ENCODE measurements around the gene FUT9.
A peak's percentile ranks its signal among the peaks of the same experiment; 100 is the strongest.

The FUT9 gene

DNA sequence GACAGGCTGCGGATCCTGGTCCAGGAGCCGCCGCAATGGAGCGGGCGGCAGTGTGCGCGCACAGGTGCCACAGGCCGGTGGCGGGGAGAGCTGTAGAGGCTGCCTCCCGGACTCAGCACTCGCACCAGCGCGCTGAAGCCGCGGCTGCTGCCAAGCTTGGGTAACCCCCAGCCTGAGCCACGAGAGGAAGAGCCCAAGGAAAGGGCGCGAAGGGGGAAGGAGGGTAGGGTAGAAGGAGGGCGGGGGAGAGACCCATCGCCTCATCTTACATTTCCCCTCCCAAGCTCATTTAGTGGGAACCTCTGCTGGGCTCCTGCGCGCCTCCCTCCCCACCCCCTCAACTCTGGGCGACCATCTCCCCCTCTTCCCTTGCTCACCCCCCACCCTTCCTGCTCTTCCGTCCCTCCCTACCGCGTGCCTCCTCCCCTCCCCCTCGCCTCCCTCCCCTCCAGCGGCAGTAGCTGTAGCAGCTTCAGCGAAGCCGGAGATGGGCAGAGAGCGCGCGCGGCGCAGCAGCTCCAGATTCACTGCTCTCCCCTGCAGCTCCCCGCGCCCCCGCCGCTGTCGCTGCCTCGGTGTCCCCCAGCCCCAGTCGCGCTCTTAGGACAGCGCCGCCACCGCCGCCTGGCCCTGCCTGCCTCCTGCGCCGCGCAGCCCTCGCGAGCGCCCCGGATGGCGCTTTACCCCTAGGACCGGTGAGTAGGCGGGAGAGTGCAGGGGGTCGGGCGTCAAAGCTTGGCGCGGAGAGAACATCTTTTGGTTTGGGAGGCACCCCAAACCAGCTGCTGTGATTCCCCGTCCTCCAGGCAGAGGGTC, at the start of gene FUT9:
FUT9 (plus strand) TSS at position 457 of the 816 bp plus-strand sequence. CDS start 187,182 bp downstream, outside the sequence.
- peak; percentile 48 for DNase-seq (ENCODE audit: low read depth, low spot score)
- H3K9ac ChIP-seq (ENCODE audit: insufficient read length, low read depth), result peak within 1 kb of the TSS; percentile 74
- TF ChIP-seq SUZ12 (IDR thresholded peaks at IDR 0.05; ENCODE audit: extremely low read depth, insufficient read depth, insufficient read length), result no peak
- TF ChIP-seq YY1 (IDR thresholded peaks at IDR 0.05; ENCODE audit: insufficient read depth, insufficient read length), result no peak
- TF ChIP-seq ZNF274 (IDR thresholded peaks at IDR 0.05; ENCODE audit: low read depth, low read length), result no peak

DNA sequence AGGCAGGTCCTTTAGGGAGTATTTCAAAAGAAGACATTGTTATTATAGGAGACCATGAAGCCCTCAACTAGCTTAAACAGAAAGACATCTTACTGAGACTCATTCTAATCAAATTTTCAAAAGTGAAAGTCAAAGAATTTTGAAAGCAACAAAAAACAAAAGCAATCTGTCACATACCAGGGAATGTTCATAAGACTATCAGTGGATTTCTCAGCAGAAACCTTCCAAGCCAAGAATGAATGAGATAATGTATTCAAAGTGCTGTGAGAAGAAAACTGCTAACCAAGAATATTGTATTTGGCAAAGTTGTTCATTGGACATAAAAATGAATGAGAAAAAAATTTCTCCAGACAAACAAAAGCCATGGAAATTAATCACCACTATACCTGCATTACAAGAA, 48.2 kb upstream of the FUT9 start:
- TF ChIP-seq ZNF274 (IDR thresholded peaks at IDR 0.05; ENCODE audit: low read depth, low read length) (no peak), YY1 (IDR thresholded peaks at IDR 0.05; ENCODE audit: insufficient read depth, insufficient read length) (no peak), SUZ12 (IDR thresholded peaks at IDR 0.05; ENCODE audit: extremely low read depth, insufficient read depth, insufficient read length) (no peak)
- no peaks in the 10 kb centered on the region for H3K36me3 ChIP-seq (ENCODE audit: insufficient read depth, insufficient read length, low read length)
- H3K4me1 ChIP-seq (ENCODE audit: insufficient read depth, insufficient read length), result no peaks in the 10 kb centered on the region
- H3K4me3 ChIP-seq (ENCODE audit: insufficient read length, low read depth), result no peak overlapping the region
- no peak overlapping the region for H3K9ac ChIP-seq (ENCODE audit: insufficient read length, low read depth)
- H3K9me3 ChIP-seq (ENCODE audit: insufficient read depth, low read length), result peaks cover 15% of the 10 kb centered on the region
- H3K27me3 ChIP-seq (ENCODE audit: insufficient read depth, insufficient read length), result no peaks in the 10 kb centered on the region
- DNase-seq (ENCODE audit: low read depth, low spot score), result no peak

More for the DNA sequence above, at the start of gene FUT9:
- Histone ChIP-seq H3K9me3 (ENCODE audit: insufficient read depth, low read length) (no peaks in the 10 kb centered on the region), H3K4me1 (ENCODE audit: insufficient read depth, insufficient read length) (no peaks in the 10 kb centered on the region), H3K4me3 (ENCODE audit: insufficient read length, low read depth) (peak within 1 kb of the TSS; percentile 72), H3K27me3 (ENCODE audit: insufficient read depth, insufficient read length) (peaks cover 27% of the 10 kb centered on the region), H3K36me3 (ENCODE audit: insufficient read depth, insufficient read length, low read length) (no peaks in the 10 kb centered on the region)

GRCh38 chr6:95973976-95974375, 41.8 kb upstream of the FUT9 start:
- no peaks in the 10 kb centered on the region for H3K36me3 ChIP-seq (ENCODE audit: insufficient read depth, insufficient read length, low read length)
- H3K9ac ChIP-seq (ENCODE audit: insufficient read length, low read depth), result no peak overlapping the region
- H3K9me3 ChIP-seq (ENCODE audit: insufficient read depth, low read length), result no peaks in the 10 kb centered on the region
- no peaks in the 10 kb centered on the region for H3K4me1 ChIP-seq (ENCODE audit: insufficient read depth, insufficient read length)
- no peak for DNase-seq (ENCODE audit: low read depth, low spot score)
- H3K27me3 ChIP-seq (ENCODE audit: insufficient read depth, insufficient read length), result no peaks in the 10 kb centered on the region
- no peak for TF ChIP-seq YY1 (IDR thresholded peaks at IDR 0.05; ENCODE audit: insufficient read depth, insufficient read length)
- no peak for TF ChIP-seq ZNF274 (IDR thresholded peaks at IDR 0.05; ENCODE audit: low read depth, low read length)
- no peak for TF ChIP-seq SUZ12 (IDR thresholded peaks at IDR 0.05; ENCODE audit: extremely low read depth, insufficient read depth, insufficient read length)
- no peak overlapping the region for H3K4me3 ChIP-seq (ENCODE audit: insufficient read length, low read depth)

DNA sequence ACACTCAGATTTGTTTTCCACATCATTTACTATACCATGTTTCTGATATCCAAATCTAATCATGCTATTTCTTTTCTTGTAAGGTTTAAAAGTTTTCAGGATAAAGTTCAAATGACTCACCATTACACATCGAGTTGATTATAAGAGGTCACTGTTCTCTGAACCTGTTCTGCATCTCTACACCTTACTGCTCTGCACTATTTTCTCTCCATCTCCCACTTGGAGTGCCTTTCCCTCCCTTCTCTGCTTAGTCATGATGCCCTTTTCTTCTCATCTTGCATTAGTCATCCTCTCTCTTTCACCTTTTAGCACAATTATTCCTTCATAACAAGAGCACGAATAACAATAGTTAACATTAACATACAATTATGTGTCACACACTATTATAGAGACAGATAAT, 37.5 kb upstream of the FUT9 start:
- no peaks in the 10 kb centered on the region for H3K27me3 ChIP-seq (ENCODE audit: insufficient read depth, insufficient read length)
- no peaks in the 10 kb centered on the region for H3K36me3 ChIP-seq (ENCODE audit: insufficient read depth, insufficient read length, low read length)
- H3K4me3 ChIP-seq (ENCODE audit: insufficient read length, low read depth), result no peak overlapping the region
- H3K4me1 ChIP-seq (ENCODE audit: insufficient read depth, insufficient read length), result no peaks in the 10 kb centered on the region
- H3K9me3 ChIP-seq (ENCODE audit: insufficient read depth, low read length), result no peaks in the 10 kb centered on the region
- H3K9ac ChIP-seq (ENCODE audit: insufficient read length, low read depth), result no peak overlapping the region
- no peak for TF ChIP-seq ZNF274 (IDR thresholded peaks at IDR 0.05; ENCODE audit: low read depth, low read length)
- TF ChIP-seq YY1 (IDR thresholded peaks at IDR 0.05; ENCODE audit: insufficient read depth, insufficient read length), result no peak
- TF ChIP-seq SUZ12 (IDR thresholded peaks at IDR 0.05; ENCODE audit: extremely low read depth, insufficient read depth, insufficient read length), result no peak
- no peak for DNase-seq (ENCODE audit: low read depth, low spot score)

GRCh38 chr6:95991906-95992305, 23.9 kb upstream of the FUT9 start:
- no peak for DNase-seq (ENCODE audit: low read depth, low spot score)
- H3K4me3 ChIP-seq (ENCODE audit: insufficient read length, low read depth), result no peak overlapping the region
- TF ChIP-seq SUZ12 (IDR thresholded peaks at IDR 0.05; ENCODE audit: extremely low read depth, insufficient read depth, insufficient read length) (no peak), YY1 (IDR thresholded peaks at IDR 0.05; ENCODE audit: insufficient read depth, insufficient read length) (no peak), ZNF274 (IDR thresholded peaks at IDR 0.05; ENCODE audit: low read depth, low read length) (no peak)
- no peaks in the 10 kb centered on the region for H3K4me1 ChIP-seq (ENCODE audit: insufficient read depth, insufficient read length)
- no peaks in the 10 kb centered on the region for H3K27me3 ChIP-seq (ENCODE audit: insufficient read depth, insufficient read length)
- no peaks in the 10 kb centered on the region; the same call in 1 of the 2 replicates for H3K9me3 ChIP-seq (ENCODE audit: insufficient read depth, low read length)
- no peaks in the 10 kb centered on the region for H3K36me3 ChIP-seq (ENCODE audit: insufficient read depth, insufficient read length, low read length)
- H3K9ac ChIP-seq (ENCODE audit: insufficient read length, low read depth), result no peak overlapping the region

DNA sequence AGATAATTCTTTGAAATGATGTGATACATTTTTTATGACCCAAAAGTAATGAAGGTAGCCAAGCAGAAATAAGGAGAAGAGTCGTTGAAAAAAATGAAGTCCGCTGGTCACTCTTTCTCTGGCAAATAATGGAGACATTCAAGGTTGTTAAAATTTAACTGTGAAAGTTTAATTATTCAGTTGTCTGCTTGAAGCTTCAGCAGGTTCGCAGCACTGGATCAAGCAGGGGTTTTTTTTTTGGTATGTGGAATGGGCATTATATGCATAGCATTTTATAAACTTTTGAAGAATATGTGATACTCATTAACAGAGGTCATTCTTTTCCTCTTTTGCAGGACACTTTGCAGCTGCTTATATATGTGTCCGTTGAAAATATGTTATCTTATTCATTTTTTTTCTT, 21.6 kb upstream of the FUT9 start:
- no peak for DNase-seq (ENCODE audit: low read depth, low spot score)
- no peaks in the 10 kb centered on the region for H3K27me3 ChIP-seq (ENCODE audit: insufficient read depth, insufficient read length)
- no peaks in the 10 kb centered on the region; the same call in 1 of the 2 replicates for H3K9me3 ChIP-seq (ENCODE audit: insufficient read depth, low read length)
- no peak overlapping the region for H3K9ac ChIP-seq (ENCODE audit: insufficient read length, low read depth)
- H3K4me3 ChIP-seq (ENCODE audit: insufficient read length, low read depth), result no peak overlapping the region
- no peaks in the 10 kb centered on the region for H3K36me3 ChIP-seq (ENCODE audit: insufficient read depth, insufficient read length, low read length)
- no peak for TF ChIP-seq ZNF274 (IDR thresholded peaks at IDR 0.05; ENCODE audit: low read depth, low read length)
- TF ChIP-seq SUZ12 (IDR thresholded peaks at IDR 0.05; ENCODE audit: extremely low read depth, insufficient read depth, insufficient read length), result no peak
- TF ChIP-seq YY1 (IDR thresholded peaks at IDR 0.05; ENCODE audit: insufficient read depth, insufficient read length), result no peak
- H3K4me1 ChIP-seq (ENCODE audit: insufficient read depth, insufficient read length), result no peaks in the 10 kb centered on the region

GRCh38 chr6:95998133-95998532, 17.6 kb upstream of the FUT9 start:
- TF ChIP-seq SUZ12 (IDR thresholded peaks at IDR 0.05; ENCODE audit: extremely low read depth, insufficient read depth, insufficient read length) (no peak), ZNF274 (IDR thresholded peaks at IDR 0.05; ENCODE audit: low read depth, low read length) (no peak), YY1 (IDR thresholded peaks at IDR 0.05; ENCODE audit: insufficient read depth, insufficient read length) (no peak)
- H3K9me3 ChIP-seq (ENCODE audit: insufficient read depth, low read length), result no peaks in the 10 kb centered on the region

More at GRCh38 chr6:95998133-95998532, 17.6 kb upstream of the FUT9 start:
- H3K27me3 ChIP-seq (ENCODE audit: insufficient read depth, insufficient read length), result no peaks in the 10 kb centered on the region
- H3K4me3 ChIP-seq (ENCODE audit: insufficient read length, low read depth), result no peak overlapping the region
- no peak for DNase-seq (ENCODE audit: low read depth, low spot score)
- no peaks in the 10 kb centered on the region for H3K4me1 ChIP-seq (ENCODE audit: insufficient read depth, insufficient read length)
- H3K9ac ChIP-seq (ENCODE audit: insufficient read length, low read depth), result no peak overlapping the region
- H3K36me3 ChIP-seq (ENCODE audit: insufficient read depth, insufficient read length, low read length), result no peaks in the 10 kb centered on the region

Data from NT2/D1 (cell line).